Stimulated activated CD4-positive, alpha-beta T cell treated with anti-CD3 and anti-CD28 coated beads, TNF-alpha, amount 100 ng/mL, for 24 hours (primary cell): ENCODE data around the gene TMEM178A.

Experiments used
- DNase-seq, 3 experiments: peaks; one replicate each; pipeline ENCODE4 v3.0.0-alpha.2; 2020; ENCODE audit warnings: low read depth in 3 of 3

The TMEM178A gene

GRCh38 chr2:39679805-39680204 is 14.1 kb downstream of the TMEM178A start:
- DNase-seq = no peak

GRCh38 chr2:39682066-39682692 is 16.5 kb downstream of the TMEM178A start:
- DNase-seq = no peak

GRCh38 chr2:39683022-39683699 is 17.4 kb downstream of the TMEM178A start:
- DNase-seq = no peak

- no peak for DNase-seq
Measured at GRCh38 chr2:39684464-39684863, 18.7 kb downstream of the TMEM178A start.

GRCh38 chr2:39685126-39685525 is 19.4 kb downstream of the TMEM178A start:
- no peak for DNase-seq

- no peak for DNase-seq
Measured at GRCh38 chr2:39686456-39686855, 20.7 kb downstream of the TMEM178A start.

- DNase-seq = no peak
Measured at GRCh38 chr2:39688181-39688580, 22.5 kb downstream of the TMEM178A start.

- no peak for DNase-seq
Measured at GRCh38 chr2:39689272-39689841, 23.6 kb downstream of the TMEM178A start.

- DNase-seq = no peak
Measured at GRCh38 chr2:39689876-39690275, 24.2 kb downstream of the TMEM178A start.

- DNase-seq = no peak
Measured at GRCh38 chr2:39693245-39693644, 27.5 kb downstream of the TMEM178A start.

GRCh38 chr2:39696101-39696553 is 30.4 kb downstream of the TMEM178A start:
- DNase-seq = no peak

- DNase-seq = no peak
Measured at GRCh38 chr2:39696838-39697237, 31.1 kb downstream of the TMEM178A start.

- DNase-seq = no peak
Measured at GRCh38 chr2:39697454-39697853, 31.7 kb downstream of the TMEM178A start.

GRCh38 chr2:39701137-39701536 is 35.4 kb downstream of the TMEM178A start:
- no peak for DNase-seq

GRCh38 chr2:39703181-39703872 is 37.6 kb downstream of the TMEM178A start:
- DNase-seq = no peak

GRCh38 chr2:39704540-39704939 is 38.8 kb downstream of the TMEM178A start:
- DNase-seq = no peak

GRCh38 chr2:39705638-39706037 is 39.9 kb downstream of the TMEM178A start:
- no peak for DNase-seq

- no peak for DNase-seq
Measured at GRCh38 chr2:39706312-39706711, 40.6 kb downstream of the TMEM178A start.

GRCh38 chr2:39706945-39707344 is 41.2 kb downstream of the TMEM178A start:
- DNase-seq = no peak

GRCh38 chr2:39708003-39708402 is 42.3 kb downstream of the TMEM178A start:
- no peak for DNase-seq

- DNase-seq = no peak
Measured at GRCh38 chr2:39710807-39711206, 45.1 kb downstream of the TMEM178A start.

GRCh38 chr2:39712953-39713352 is 47.2 kb downstream of the TMEM178A start:
- no peak for DNase-seq

GRCh38 chr2:39715095-39715494 is 49.4 kb downstream of the TMEM178A start:
- no peak for DNase-seq
